Measurements from ENCODE around the gene AGBL1.
"Not testable (repeated sequence)": the region's sequence is repeated elsewhere in the genome, so short reads cannot be mapped to it uniquely, and the experiment has no call there.

AGBL1 gene

GRCh38 chr15:86425746-86426145 is 346.1 kb downstream of the AGBL1 start:
- DNase-seq (ENCODE audit: low spot score in 2 of 2) (no peak), ATAC-seq (replicated peaks; ENCODE audit: extremely low read depth, poor library complexity, severe bottlenecking) (no peak)
- H3K4me1 Mint-ChIP-seq, result no peaks in the 10 kb centered on the region
- H3K36me3 Mint-ChIP-seq (ENCODE audit: insufficient read depth), result no peaks in the 10 kb centered on the region
- no peak overlapping the region for H3K4me3 Mint-ChIP-seq
- H3K9me3 Mint-ChIP-seq, result peaks cover 6% of the 10 kb centered on the region
- no peak overlapping the region for H3K27ac Mint-ChIP-seq (ENCODE audit: low read depth)
- no peaks in the 10 kb centered on the region for H3K27me3 Mint-ChIP-seq

- Mint-ChIP-seq H3K36me3 (ENCODE audit: insufficient read depth) (no peaks in the 10 kb centered on the region), H3K27ac (ENCODE audit: low read depth) (no peak overlapping the region), H3K4me3 (no peak overlapping the region), H3K27me3 (no peaks in the 10 kb centered on the region), H3K9me3 (no peaks in the 10 kb centered on the region), H3K4me1 (peaks cover 5% of the 10 kb centered on the region)
- ATAC-seq (replicated peaks; ENCODE audit: extremely low read depth, poor library complexity, severe bottlenecking), result no peak
- no peak for DNase-seq (ENCODE audit: low spot score in 2 of 2)
Observed at GRCh38 chr15:86432861-86433260, 353.2 kb downstream of the AGBL1 start.

DNA sequence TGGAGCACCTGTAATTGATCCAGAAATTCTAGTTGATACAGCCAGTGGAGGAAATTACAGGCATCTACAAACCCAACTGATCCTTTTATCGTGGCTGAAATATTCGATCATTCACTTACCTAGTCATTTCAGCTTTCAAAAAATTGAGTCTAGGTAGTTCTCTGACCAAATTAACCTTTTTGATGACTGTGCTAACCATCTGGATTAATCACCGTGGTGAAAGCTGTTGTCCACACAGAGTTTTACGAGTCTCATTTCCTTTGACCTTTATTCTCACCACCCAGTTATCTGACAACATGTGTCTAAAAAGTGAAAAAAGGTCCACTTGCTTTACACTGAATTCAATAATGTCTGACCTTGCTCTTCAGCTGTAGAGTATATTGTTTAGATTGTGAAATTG is 354.3 kb downstream of the AGBL1 start:
- Mint-ChIP-seq H3K27me3 (no peaks in the 10 kb centered on the region), H3K4me3 (no peak overlapping the region), H3K9me3 (no peaks in the 10 kb centered on the region), H3K27ac (ENCODE audit: low read depth) (no peak overlapping the region), H3K36me3 (ENCODE audit: insufficient read depth) (no peaks in the 10 kb centered on the region), H3K4me1 (peaks cover 5% of the 10 kb centered on the region)
- DNase-seq (ENCODE audit: low spot score in 2 of 2), result no peak
- no peak for ATAC-seq (replicated peaks; ENCODE audit: extremely low read depth, poor library complexity, severe bottlenecking)

DNA sequence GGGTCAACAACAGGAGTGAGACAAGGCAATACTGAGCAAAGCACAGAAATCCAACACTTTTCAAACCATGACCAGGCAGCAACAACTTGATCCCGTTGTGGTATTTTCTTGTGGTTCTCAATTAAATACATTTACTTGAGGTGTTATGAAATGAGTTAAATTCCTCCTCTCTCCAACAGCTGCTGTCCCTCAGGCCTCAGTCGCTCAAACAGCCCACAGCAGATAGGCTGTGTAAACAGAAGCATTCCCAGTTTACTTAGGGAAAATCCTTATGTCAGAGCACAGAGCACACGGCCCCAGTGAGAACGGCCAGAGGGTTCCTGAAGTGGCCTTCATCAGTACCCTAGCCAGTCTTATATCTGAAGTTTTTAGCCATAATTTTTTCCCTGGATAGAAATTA is 359.9 kb downstream of the AGBL1 start:
- peaks cover 5% of the 10 kb centered on the region for H3K4me1 Mint-ChIP-seq
- ATAC-seq (replicated peaks; ENCODE audit: extremely low read depth, poor library complexity, severe bottlenecking) (no peak), DNase-seq (ENCODE audit: low spot score in 2 of 2) (no peak)
- H3K9me3 Mint-ChIP-seq, result no peaks in the 10 kb centered on the region
- H3K36me3 Mint-ChIP-seq (ENCODE audit: insufficient read depth), result no peaks in the 10 kb centered on the region
- no peak overlapping the region for H3K4me3 Mint-ChIP-seq
- H3K27ac Mint-ChIP-seq (ENCODE audit: low read depth), result no peak overlapping the region
- no peaks in the 10 kb centered on the region for H3K27me3 Mint-ChIP-seq

DNA sequence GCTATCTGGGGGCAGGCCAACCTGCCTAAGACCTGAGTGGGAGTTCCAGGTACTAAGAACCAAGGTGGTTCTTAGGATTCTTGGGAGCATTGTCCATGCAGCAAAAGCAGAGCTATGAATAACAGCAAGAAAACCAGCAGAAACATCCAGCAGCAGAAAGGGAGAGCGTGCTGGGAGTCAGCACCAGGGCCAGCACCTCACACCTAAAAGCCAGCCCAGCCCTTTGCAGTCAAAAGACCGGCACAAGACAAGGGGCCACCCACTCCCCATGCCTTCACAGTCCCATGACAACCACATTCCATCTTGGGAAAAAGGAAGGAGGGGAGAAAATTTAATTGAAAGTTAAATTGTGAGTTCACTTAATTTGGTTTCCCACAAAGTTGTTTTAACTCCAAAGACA is 364.9 kb downstream of the AGBL1 start:
- DNase-seq (ENCODE audit: low spot score in 2 of 2), result no peak
- no peak overlapping the region for H3K4me3 Mint-ChIP-seq
- H3K9me3 Mint-ChIP-seq, result no peaks in the 10 kb centered on the region
- H3K4me1 Mint-ChIP-seq, result no peaks in the 10 kb centered on the region
- H3K27me3 Mint-ChIP-seq, result no peaks in the 10 kb centered on the region
- H3K36me3 Mint-ChIP-seq (ENCODE audit: insufficient read depth), result no peaks in the 10 kb centered on the region
- no peak for ATAC-seq (replicated peaks; ENCODE audit: extremely low read depth, poor library complexity, severe bottlenecking)
- H3K27ac Mint-ChIP-seq (ENCODE audit: low read depth), result no peak overlapping the region

DNA sequence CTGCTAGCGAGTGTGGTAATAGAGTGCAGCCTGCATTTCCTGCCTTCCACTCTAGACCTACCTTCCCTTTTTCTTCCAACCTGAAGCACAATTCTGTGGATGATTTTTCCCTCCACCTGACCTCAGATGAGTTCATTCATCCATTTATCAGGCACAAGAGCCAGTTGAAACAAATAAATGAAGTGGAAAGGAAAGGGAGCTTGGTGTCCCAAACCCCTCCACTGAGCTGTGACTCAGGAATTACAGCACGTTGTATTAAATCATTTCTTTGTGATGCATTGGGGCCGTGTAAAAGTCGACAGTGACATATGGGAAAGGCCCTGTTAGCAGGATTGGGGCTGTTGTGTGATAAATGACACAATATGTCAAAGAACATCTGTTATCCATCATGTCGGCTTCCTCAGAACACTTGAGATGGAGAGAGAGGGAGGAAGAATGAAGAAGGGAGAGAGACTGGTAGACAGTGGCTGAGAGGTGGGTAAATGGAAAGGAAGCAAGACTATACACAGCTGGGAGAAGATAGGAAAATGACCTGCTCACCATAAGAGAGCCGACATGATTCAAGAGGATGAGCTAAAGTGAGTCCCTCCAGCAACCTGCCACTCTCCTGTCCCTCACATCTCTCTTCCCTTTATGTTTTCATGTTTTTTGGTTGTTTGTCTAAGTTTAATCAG is 366.0 kb downstream of the AGBL1 start:
- Mint-ChIP-seq H3K36me3 (ENCODE audit: insufficient read depth) (no peaks in the 10 kb centered on the region), H3K9me3 (no peaks in the 10 kb centered on the region), H3K27ac (ENCODE audit: low read depth) (no peak overlapping the region), H3K4me1 (no peaks in the 10 kb centered on the region), H3K4me3 (no peak overlapping the region), H3K27me3 (no peaks in the 10 kb centered on the region)
- ATAC-seq (replicated peaks; ENCODE audit: extremely low read depth, poor library complexity, severe bottlenecking) (no peak), DNase-seq (ENCODE audit: low spot score in 2 of 2) (no peak)

GRCh38 chr15:86446253-86446640 is 366.6 kb downstream of the AGBL1 start:
- no peaks in the 10 kb centered on the region for H3K36me3 Mint-ChIP-seq (ENCODE audit: insufficient read depth)
- no peaks in the 10 kb centered on the region for H3K27me3 Mint-ChIP-seq
- no peak for DNase-seq (ENCODE audit: low spot score in 2 of 2)
- no peak overlapping the region for H3K27ac Mint-ChIP-seq (ENCODE audit: low read depth)
- no peak for ATAC-seq (replicated peaks; ENCODE audit: extremely low read depth, poor library complexity, severe bottlenecking)
- no peak overlapping the region for H3K4me3 Mint-ChIP-seq
- no peaks in the 10 kb centered on the region for H3K4me1 Mint-ChIP-seq
- no peaks in the 10 kb centered on the region for H3K9me3 Mint-ChIP-seq

DNA sequence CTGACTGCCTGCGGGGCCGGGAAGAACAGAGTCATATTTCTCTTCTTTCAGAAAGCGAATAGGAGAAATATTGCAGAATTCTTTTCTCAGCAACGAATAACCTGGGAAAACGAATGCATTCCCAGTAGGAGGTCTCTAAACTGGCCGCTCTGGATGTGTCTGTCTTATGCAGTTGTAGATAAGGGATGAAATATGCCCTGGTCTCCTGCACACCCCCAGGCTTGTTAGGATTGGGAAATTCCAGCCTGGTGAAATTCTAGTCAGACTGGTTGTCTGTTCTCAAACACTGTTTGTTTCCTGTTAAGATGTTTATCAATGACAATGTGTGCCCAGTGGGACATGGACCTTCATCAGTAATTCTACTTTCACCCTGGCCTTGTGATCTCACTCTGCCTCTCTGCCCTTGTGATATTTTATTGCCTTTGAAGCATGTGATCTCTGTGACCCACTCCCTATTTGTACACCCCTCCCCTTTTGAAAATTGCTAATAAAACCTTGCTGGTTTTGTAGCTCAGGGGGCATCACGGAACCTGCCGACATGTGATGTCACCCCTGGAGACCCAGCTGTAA is 385.9 kb downstream of the AGBL1 start:
- H3K27me3 Mint-ChIP-seq; H3K36me3 Mint-ChIP-seq (ENCODE audit: insufficient read depth); H3K9me3 Mint-ChIP-seq; H3K4me3 Mint-ChIP-seq; DNase-seq (ENCODE audit: low spot score in 2 of 2); H3K27ac Mint-ChIP-seq (ENCODE audit: low read depth); ATAC-seq (replicated peaks; ENCODE audit: extremely low read depth, poor library complexity, severe bottlenecking); H3K4me1 Mint-ChIP-seq: not testable (repeated sequence)

DNA sequence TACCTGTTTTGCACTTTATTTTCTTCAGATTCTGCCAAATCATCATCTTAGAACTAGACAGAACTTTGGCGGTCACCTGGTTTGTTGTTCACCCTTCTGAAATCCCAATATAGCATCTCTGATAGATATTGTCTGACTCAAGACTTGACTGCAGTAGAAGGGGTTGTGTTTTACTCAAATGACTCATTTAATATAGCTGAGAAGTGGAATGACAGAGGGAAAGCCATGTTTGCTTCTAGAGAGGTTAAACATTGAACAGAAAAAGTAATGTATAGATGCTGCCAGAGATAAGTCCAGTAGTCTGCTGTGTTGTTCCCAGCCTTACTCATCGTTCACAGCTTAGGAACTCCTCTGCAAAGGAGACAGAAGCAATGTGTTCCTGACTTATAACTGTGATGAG is 402.0 kb downstream of the AGBL1 start:
- DNase-seq (ENCODE audit: low spot score in 2 of 2), result no peak
- Mint-ChIP-seq H3K4me1 (peaks cover 6% of the 10 kb centered on the region), H3K9me3 (peaks cover 3% of the 10 kb centered on the region), H3K36me3 (ENCODE audit: insufficient read depth) (no peaks in the 10 kb centered on the region), H3K27me3 (peaks cover 8% of the 10 kb centered on the region), H3K27ac (ENCODE audit: low read depth) (no peak overlapping the region), H3K4me3 (no peak overlapping the region)
- ATAC-seq (replicated peaks; ENCODE audit: extremely low read depth, poor library complexity, severe bottlenecking), result no peak

DNA sequence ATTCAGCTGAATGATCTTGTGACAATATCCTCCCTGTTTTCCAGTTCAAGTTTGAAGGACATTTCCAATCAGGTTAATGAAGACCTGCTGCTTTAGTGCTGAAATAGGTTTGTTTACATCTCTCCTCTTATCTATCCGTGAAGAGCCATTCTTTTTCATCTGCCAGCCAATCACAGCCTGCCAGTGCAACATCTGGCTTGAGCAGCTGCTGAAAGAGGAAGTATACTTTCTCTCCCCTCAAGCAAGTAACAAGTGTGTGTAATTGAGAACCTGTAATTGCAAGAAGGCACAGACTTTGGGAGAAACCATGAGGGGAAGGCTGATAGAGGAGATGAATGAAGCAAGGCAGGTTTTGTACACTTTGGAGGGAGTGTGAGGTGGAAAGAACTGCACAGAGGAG is 404.3 kb downstream of the AGBL1 start:
- H3K4me3 Mint-ChIP-seq, result no peak overlapping the region
- H3K27me3 Mint-ChIP-seq, result no peaks in the 10 kb centered on the region
- H3K27ac Mint-ChIP-seq (ENCODE audit: low read depth), result no peak overlapping the region
- H3K36me3 Mint-ChIP-seq (ENCODE audit: insufficient read depth), result no peaks in the 10 kb centered on the region
- ATAC-seq (replicated peaks; ENCODE audit: extremely low read depth, poor library complexity, severe bottlenecking) (no peak), DNase-seq (ENCODE audit: low spot score in 2 of 2) (no peak)
- H3K9me3 Mint-ChIP-seq, result no peaks in the 10 kb centered on the region
- peaks cover 6% of the 10 kb centered on the region for H3K4me1 Mint-ChIP-seq

- H3K27ac Mint-ChIP-seq (ENCODE audit: low read depth), result no peak overlapping the region
- H3K9me3 Mint-ChIP-seq, result peaks cover 7% of the 10 kb centered on the region
- H3K36me3 Mint-ChIP-seq (ENCODE audit: insufficient read depth), result no peaks in the 10 kb centered on the region
- H3K4me3 Mint-ChIP-seq, result no peak overlapping the region
- no peaks in the 10 kb centered on the region for H3K27me3 Mint-ChIP-seq
- DNase-seq (ENCODE audit: low spot score in 2 of 2) (no peak), ATAC-seq (replicated peaks; ENCODE audit: extremely low read depth, poor library complexity, severe bottlenecking) (no peak)
- H3K4me1 Mint-ChIP-seq, result peaks cover 6% of the 10 kb centered on the region
Observed at GRCh38 chr15:86488046-86488445, 408.4 kb downstream of the AGBL1 start.

DNA sequence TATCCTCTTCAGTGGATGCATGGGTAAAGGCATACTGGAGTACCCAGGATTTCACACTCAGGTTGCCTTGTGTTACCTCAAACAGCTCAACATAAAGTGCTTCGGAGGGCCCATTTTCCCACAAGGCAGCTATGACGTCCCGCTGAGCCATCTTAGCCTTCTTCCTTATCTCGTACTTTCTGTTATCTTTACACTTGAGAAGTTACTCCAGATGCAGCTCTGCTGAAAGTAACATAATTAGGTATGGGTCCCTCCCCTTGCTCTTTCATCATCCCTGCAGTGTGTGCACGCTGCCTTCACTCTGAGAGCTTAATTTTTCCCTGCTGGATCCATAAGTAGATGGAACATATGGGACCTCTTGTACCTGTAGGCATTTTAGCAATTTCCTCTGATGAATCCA is 410.3 kb downstream of the AGBL1 start:
- no peaks in the 10 kb centered on the region for H3K36me3 Mint-ChIP-seq (ENCODE audit: insufficient read depth)
- H3K27me3 Mint-ChIP-seq, result no peaks in the 10 kb centered on the region
- ATAC-seq (replicated peaks; ENCODE audit: extremely low read depth, poor library complexity, severe bottlenecking) (no peak), DNase-seq (ENCODE audit: low spot score in 2 of 2) (no peak)
- no peak overlapping the region for H3K4me3 Mint-ChIP-seq
- H3K9me3 Mint-ChIP-seq, result peaks cover 9% of the 10 kb centered on the region
- no peak overlapping the region for H3K27ac Mint-ChIP-seq (ENCODE audit: low read depth)
- H3K4me1 Mint-ChIP-seq, result no peaks in the 10 kb centered on the region

DNA sequence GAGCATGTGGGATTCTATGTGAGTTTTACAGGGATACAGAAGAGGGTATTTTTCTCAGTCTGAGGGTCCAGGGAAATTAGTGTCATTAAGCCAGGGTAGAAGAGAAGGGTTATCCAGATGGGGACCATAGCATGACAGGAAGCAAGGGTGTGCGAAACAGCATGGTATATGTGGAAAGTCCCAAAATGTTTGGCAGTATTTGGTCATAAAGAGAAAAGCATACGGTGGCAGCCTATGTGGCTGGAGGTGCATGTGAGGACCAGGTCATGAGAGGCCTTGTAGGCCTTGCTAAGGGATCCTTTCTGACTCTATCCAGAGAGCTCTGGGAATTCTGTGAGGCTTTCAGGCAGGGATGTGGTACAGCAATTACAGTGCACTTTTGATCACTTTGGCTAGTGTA is 411.4 kb downstream of the AGBL1 start:
- DNase-seq (ENCODE audit: low spot score in 2 of 2) (no peak), ATAC-seq (replicated peaks; ENCODE audit: extremely low read depth, poor library complexity, severe bottlenecking) (no peak)
- Mint-ChIP-seq H3K27me3 (no peaks in the 10 kb centered on the region), H3K9me3 (peaks cover 9% of the 10 kb centered on the region), H3K4me3 (no peak overlapping the region), H3K4me1 (no peaks in the 10 kb centered on the region), H3K36me3 (ENCODE audit: insufficient read depth) (no peaks in the 10 kb centered on the region), H3K27ac (ENCODE audit: low read depth) (no peak overlapping the region)

All from central memory CD8-positive, alpha-beta T cell (primary cell).